ENCODE data around the gene ADGRL3.

Gene ADGRL3

GRCh38 chr4:61231421-61231820 is 31.3 kb downstream of the ADGRL3 start:
- no peak for TF ChIP-seq CTCF (IDR thresholded peaks at IDR 0.05; ENCODE audit: control insufficient read depth, insufficient read depth, low read depth, low read length, missing control alignments)
- DNase-seq (ENCODE audit: low read depth) = no peak
- no peak overlapping the region for H3K4me3 ChIP-seq (ENCODE audit: control insufficient read depth, low read depth, low read length)

GRCh38 chr4:61239250-61239649 is 39.1 kb downstream of the ADGRL3 start:
- DNase-seq (ENCODE audit: low read depth) = no peak

GRCh38 chr4:61243962-61244361 is 43.8 kb downstream of the ADGRL3 start:
- no peak for TF ChIP-seq CTCF (IDR thresholded peaks at IDR 0.05; ENCODE audit: control insufficient read depth, insufficient read depth, low read depth, low read length, missing control alignments)
- no peak for DNase-seq (ENCODE audit: low read depth)
- H3K4me3 ChIP-seq (ENCODE audit: control insufficient read depth, low read depth, low read length) = no peak overlapping the region

More at GRCh38 chr4:61239250-61239649, 39.1 kb downstream of the ADGRL3 start:
- no peak overlapping the region for H3K4me3 ChIP-seq (ENCODE audit: control insufficient read depth, low read depth, low read length)
- TF ChIP-seq CTCF (IDR thresholded peaks at IDR 0.05; ENCODE audit: control insufficient read depth, insufficient read depth, low read depth, low read length, missing control alignments) = no peak

- no peak overlapping the region for H3K4me3 ChIP-seq (ENCODE audit: control insufficient read depth, low read depth, low read length)
- no peak for TF ChIP-seq CTCF (IDR thresholded peaks at IDR 0.05; ENCODE audit: control insufficient read depth, insufficient read depth, low read depth, low read length, missing control alignments)
- no peak for DNase-seq (ENCODE audit: low read depth)
Observed at GRCh38 chr4:61245069-61245714, 45.1 kb downstream of the ADGRL3 start.

- H3K4me3 ChIP-seq (ENCODE audit: control insufficient read depth, low read depth, low read length) = no peak overlapping the region
- TF ChIP-seq CTCF (IDR thresholded peaks at IDR 0.05; ENCODE audit: control insufficient read depth, insufficient read depth, low read depth, low read length, missing control alignments) = no peak
- no peak for DNase-seq (ENCODE audit: low read depth)
Observed at GRCh38 chr4:61246034-61246433, 45.9 kb downstream of the ADGRL3 start.

GRCh38 chr4:61248705-61249104 is 48.6 kb downstream of the ADGRL3 start:
- H3K4me3 ChIP-seq (ENCODE audit: control insufficient read depth, low read depth, low read length) = no peak overlapping the region
- no peak for DNase-seq (ENCODE audit: low read depth)
- no peak for TF ChIP-seq CTCF (IDR thresholded peaks at IDR 0.05; ENCODE audit: control insufficient read depth, insufficient read depth, low read depth, low read length, missing control alignments)
